Germinal center (tissue), 1 donor: ENCODE data around the gene NASP.
"Not testable (repeated sequence)": the region's sequence is repeated elsewhere in the genome, so short reads cannot be mapped to it uniquely, and the experiment has no call there.

Experiments used
- DNase-seq: peaks from one replicate; pipeline ENCODE4 v3.0.0; 2012; ENCODE audit warnings: mixed read lengths, low spot score

Gene NASP

DNA sequence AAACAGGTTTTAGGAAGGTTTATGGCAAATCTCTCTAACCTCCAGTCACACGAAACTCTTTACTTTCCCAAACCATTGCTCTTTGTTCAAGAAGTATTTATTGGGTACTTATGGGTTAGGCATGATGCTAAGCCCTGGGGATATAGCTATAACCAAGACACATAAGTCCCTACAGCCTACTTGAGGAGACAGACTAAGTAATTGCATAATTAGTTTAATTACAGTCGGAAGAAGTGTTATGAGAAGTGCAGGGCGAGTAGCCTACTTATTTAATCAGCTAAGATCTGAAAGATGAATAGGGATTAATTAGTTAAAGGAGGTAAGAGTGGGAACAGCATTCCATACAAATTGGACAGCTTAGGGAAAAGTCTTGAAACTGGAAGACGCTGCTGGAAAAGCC, 13.2 kb upstream of the NASP start:
- no peak for DNase-seq

DNA sequence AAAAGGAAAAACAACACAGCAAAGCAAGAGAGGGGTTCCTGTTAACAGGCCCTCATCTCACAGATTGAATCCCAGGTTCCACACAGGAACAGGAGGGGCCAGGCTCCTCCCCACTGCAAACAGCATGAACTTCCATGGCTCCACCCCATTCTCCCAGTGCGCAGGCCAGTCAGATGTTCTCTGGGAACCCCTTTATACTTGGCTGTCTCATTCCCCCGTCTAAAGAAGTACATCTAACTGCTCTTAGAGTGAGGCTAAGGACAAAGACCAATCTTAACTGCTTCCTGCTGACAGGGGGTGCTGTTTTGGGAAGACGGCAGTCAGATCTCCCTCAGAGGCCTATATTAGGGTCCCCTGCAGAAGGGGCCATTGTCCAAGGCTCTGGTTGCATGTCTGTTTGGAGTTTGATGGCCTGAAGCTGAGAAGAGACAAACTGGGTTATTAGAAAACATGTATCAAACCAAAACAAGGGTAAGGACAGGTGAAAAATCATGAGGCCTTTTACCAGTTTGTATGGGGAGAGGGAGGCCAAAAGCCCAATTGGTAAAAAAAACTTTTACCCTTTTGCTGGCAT, 10.5 kb upstream of the NASP start:
- no peak for DNase-seq

DNA sequence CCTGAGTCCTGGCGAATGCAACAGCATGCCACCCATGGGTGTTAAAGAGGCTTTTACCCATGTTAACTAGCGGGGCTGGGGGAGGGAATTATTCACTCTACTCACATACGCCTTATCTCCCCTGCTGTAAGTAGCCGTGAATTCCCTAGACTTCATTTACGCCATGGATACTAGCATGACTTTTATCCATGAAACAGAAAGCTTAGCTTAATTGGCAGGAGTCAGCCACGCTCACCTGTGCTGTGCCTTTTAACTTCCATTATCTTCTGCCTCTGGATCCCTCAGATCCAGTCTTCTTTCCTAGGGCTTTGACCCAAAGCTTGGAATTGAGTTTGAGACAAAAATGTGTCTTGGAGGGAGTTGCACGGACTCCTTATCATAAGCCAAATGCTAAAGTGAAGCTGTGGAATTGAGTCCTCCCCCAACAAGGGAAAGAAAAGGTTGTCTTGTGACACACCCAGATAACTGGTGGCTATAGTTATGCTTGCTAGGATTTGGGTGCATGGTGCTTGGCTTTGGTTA, 9.7 kb upstream of the NASP start:
- no peak for DNase-seq

DNA sequence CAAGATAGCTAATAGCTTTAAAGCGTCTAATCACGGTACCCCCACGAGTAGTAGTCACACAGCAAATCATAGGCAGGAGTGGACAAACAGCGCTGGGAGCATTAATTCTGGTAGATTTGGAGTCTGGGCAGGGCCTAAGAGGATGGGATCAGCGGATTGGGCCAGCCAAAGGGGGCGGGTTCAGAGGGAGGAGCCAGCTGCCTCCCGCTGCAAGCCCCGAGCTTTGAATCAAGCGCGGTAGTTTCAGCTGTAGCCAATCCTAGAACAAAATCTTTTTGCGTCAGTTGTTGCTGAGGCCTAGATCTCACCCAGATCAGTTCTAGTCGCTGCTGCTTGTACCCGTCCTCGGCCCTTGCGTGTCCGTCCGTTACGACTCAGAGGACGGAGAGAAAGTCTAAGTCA, 576 bp upstream of the NASP start:
- peak; percentile 99 for DNase-seq

DNA sequence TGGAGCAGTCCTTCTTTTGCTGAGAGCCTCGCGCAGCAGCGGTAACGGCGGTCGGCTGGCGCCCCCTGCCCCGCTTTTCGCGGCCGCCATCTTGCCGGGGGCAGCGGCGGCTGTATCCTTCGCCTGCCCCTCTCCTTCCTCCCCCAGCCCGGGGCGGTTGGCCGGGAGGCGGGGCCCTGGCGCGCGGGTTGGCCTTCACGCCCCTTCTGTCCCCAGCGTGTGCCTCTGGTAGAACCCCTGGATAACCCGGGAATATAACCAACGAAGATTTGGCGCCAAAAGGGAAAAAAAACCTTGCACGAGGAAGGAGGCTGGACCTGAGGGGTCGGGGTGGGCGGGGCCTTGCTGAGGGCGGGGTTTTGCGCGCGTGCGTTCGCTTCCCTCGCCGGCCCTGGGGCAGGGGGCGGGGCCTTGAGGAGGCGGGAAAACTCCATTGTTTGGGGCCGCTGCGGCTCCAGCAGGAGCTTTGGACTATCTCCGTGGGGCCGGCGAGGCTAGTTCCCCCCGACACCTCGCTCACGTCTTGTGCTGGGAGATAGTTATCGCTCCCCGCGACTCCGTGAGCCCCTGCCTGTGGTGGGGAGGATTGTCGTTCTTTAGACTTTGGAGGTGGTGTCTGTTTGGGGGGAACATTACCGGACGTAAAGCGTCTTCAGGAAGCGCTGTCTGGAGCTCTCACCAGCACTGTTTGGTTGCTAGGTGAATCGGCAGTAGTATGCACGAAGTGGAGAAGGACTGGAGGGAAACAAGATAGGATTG, 689 bp downstream of the NASP start:
- peak; percentile 93 for DNase-seq

DNA sequence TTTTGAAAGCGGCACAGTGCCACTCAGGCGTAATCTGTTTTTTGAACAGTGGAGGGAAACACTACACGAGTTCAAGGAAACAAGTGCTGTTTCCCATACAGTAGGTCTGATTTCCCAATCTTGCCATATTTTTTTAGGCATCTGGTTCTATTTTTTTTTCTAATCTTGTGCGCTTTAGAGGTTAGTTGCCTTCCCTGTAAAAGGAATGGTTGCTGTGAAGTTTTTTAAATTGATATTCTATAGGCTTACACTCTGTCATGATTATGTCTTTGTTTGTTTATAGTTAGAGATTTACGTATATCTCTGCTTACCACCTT, 1.2 kb downstream of the NASP start:
- DNase-seq: no peak

DNA sequence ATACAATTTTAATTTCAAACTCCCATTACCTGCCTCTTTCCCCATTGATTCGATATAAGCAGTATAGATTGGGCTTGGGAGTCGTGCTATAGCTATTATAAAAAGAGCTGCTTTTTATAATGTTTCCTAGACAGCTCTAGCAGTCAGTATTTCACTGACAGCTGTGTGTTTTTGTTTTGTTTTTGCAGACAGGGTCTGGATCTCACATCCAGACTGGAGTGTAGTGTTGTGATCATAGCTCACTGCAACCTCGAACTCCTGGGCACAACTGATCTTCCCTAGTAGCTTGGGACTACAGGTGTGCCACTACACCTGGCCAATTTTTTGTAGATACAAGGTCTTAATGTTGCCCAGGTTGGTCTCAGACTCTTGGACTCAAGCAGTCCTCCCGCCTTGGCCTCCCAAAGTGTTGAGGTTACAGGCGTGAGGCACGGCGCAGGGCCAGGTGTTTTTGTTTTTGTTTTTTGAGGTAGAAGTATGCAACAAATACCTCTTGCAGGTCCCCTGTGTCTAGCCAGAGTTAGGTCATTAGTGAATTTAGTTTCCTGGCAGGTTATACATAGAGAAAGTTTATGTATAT, 1.7 kb downstream of the NASP start:
- no peak for DNase-seq

DNA sequence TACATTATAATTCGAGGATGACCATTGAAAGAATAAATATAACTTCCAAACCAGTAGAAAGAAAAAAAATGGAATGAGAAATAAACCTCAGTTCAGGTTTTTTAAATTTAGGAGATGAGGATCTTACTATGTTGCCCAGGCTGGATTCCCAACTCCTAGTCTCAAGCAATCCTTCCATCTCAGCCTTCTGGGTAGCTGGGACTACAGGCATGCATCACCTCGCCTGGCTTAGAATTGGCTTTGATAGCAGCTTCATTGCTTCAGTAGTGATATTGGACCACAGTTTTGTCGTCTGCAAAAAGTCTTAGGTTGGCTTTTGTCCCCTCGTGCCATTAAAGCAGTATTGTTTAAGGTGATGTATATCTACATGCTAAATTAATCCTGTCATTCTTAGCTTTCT, 2.9 kb downstream of the NASP start:
- DNase-seq: no peak

DNA sequence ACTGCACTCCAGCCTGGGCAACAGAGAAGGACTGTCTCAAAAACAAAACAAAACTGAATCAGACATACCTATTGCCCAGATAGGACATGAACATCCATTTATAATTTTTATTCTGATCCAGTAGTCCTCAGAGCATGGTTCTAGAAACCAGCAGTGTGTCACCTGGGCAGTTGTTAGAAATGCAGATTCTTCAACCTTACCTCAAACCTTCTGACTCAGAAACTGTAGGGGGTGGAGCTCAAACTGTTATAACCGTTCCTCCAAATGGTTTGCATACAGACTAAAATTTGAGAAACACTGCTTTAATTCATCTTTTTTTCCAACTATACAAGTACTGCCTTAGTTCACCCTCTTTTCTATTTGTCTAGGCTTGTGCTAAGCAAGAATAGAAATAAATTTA, 6.0 kb downstream of the NASP start:
- no peak for DNase-seq

DNA sequence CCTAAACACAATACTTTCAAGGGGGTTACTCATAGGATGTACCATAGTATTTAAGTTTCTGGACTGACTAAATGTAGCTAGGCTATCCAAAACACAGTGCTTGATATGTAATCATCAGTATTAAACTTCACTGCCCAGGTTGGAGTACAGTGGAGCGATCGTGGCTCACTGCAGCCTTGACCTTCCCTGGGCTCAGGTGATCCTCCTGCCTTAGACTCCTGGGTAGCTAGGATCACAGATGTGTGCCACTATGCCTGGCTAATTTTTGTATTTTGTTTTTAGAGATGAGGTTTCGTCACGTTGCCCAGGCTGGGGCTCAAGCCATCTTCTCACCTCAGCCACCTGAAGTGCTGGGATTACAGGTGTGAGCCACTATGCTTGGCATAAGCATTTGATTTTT, 10.6 kb downstream of the NASP start:
- DNase-seq: no peak

DNA sequence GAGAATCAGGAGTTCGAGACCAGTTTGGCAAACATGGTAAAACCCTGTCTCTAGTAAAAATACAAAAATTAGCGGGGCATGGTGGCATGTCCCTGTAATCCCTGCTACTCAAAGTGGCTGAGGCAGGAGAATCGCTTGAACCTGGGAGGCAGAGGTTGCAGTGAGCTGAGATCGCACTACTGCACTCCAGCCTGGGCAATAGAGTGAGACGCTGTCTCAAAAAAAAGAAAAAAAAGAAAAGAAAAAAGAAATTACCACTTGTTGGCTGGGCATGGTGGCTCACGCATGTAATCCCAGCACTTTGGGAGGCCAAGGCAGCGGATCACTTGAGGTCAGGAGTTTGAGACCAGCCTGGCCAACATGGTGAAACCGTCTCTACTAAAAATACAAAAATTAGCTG, 12.9 kb downstream of the NASP start:
- DNase-seq: not testable (repeated sequence)

DNA sequence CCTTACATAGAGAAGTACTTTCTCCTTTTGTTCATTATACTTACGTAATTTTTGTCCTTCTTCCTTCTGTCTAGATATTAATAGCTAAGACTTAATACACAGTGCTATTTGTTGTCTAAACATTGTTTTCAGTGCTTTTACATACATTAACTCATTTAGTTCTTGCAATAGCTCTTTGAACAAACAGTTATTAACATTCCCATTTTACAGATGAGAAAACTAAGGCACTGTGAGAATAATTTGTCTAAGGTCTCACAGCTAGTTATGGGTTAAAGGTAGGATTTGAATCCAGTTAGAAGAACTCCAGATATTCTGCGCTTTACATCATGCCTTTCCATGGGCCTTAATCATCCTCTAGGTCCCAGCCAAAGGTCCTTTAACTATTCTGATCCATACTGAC, 20.4 kb downstream of the NASP start:
- no peak for DNase-seq

DNA sequence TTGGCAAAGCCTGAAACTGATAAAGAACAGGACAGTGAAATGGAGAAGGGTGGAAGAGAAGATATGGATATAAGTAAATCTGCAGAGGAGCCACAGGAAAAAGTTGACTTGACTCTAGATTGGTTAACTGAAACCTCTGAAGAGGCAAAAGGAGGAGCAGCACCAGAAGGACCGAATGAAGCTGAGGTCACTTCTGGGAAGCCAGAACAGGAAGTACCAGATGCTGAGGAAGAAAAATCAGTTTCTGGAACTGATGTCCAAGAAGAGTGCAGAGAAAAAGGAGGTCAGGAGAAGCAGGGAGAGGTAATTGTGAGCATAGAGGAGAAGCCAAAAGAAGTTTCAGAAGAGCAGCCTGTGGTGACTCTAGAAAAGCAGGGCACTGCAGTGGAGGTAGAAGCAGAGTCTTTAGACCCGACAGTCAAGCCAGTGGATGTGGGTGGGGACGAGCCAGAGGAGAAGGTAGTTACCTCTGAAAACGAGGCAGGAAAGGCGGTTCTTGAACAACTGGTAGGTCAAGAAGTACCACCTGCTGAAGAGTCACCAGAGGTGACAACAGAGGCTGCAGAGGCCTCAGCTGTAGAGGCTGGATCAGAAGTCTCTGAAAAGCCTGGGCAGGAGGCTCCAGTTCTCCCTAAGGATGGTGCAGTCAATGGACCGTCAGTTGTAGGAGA, 23.7 kb downstream of the NASP start:
- DNase-seq: no peak

DNA sequence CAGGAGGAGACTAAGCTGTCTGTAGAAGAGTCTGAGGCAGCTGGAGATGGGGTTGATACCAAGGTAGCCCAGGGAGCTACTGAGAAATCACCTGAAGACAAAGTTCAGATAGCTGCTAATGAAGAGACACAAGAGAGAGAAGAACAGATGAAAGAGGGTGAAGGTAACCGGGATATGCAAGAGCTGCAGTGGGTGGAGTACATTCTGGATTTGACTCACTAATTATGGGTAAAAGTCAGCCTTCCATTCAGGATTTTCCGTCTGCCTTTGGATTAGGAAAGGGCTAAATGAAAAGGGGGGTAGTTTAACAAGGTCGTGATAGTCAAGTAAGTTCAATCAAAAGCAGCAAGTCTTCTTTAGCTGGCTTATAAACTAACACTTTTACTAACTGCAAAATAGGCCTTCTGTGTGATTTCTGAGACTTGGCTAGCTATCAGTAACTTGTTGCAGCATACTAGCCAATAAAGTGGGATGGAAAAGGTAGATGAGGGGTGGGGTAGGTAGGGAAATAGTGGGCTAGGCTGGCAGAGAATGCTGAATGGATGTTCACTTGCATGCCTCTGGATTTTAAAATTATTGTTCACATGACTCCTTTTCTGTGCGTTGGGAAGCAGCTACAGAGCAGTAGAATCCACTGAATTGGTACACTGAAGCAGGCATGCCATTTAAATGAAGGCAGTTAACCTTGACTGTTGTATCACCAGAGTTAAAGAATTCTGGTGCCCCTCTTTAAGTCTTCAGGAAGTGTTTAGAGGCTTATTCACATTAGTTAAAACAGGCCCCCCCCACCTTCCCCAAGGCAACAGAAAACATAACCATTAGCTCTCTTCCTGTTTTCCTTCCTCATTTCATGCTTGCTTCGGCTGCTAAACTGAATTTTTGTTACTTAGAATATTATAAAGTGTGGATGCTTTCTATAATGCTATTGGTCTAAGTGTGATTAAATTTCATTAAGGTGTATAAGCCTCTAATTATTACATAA, 24.6 kb downstream of the NASP start:
- DNase-seq: peak; percentile 54

DNA sequence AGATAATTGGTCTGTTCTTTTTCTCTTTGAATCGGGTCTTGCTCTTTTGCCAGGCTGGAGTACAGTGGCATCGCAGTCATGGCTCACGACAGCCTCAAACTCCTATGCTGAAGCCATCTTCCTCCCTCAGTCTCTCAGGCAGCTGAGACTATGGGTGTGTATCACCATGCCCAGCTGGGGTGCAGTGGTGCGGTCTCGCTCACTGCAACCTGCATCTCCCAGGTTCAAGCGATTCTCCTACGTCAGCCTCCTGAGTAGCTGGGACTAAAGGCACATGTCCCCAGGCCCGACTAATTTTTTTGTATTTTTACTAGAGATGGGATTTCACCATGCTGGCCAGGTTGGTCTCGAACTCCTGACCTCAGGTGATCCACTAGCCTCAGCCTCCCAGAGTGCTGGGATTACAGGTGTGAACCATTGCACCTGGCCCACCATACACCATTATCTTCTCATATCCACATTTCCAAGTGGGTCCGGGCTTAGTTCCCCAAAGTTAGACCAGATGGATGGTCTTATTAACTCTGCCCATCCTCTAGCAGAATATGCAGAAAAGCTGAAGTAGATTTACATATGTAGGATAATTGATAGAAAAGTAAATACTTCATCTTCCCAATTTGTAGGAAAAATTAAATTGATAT, 26.9 kb downstream of the NASP start:
- no peak for DNase-seq

DNA sequence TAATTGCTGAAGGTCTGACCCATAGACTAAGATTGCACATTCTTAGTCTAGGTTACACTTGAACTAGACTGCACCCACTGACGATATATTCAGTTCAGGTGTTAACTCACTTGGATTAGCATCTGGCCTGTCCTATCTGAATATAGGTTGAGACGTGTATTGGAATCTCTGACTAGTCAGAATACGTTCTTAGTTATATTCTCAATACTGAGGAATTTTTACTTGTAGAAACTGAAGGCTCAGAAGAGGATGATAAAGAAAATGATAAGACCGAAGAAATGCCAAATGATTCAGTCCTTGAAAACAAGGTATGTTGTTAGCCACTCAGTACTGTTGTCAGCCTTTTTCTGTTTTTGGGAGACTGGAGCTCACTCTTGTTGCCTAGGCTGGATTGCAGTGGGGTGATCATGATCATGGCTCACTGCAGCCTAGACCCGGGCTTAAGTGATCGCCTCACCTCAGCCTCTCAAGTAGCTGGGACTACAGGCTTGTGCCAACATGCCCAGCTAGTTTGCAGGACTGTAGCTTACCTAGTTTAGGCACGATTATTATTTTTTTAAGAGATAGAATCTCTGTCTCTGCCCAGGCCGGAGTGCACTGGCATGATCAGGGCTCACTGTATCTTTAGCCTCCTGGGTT, 29.2 kb downstream of the NASP start:
- DNase-seq: no peak

DNA sequence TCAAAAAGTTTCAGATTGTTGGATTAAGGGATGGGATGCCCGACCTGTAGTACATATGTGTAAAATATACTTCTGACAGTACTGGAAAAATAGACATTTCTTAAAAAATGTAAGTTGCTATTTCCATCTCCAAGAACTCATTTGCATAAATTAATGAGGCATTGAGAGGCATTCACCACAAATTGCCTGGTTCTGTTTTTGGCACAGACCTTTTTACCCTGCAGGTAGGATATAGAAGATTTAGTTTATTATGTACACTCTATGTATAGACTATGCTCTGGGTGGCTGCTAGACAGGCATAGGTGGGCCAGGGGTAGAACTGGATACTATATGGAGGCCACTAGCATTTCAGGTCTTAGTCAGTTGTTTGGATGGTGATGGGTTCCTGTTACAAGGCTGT, 32.0 kb downstream of the NASP start:
- DNase-seq: peak; percentile 64

DNA sequence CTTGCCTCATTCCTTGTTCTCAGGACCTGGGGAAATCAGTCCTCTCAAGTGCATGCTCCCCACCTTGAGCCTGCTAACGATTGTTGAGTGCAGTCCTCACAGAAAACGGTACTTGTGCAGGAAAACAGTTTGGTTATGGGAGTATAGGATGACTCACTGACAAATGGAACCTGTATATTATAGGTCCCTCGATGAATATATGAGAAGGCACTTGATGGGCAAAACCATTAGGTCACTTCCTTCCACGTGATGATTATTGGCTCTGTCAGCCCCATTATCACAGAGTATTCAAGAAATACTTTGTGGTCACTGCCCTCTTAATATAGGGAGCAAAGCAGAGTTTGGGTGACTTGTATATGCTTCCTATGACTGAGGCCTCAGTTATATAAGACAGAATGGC, 33.8 kb downstream of the NASP start:
- no peak for DNase-seq

DNA sequence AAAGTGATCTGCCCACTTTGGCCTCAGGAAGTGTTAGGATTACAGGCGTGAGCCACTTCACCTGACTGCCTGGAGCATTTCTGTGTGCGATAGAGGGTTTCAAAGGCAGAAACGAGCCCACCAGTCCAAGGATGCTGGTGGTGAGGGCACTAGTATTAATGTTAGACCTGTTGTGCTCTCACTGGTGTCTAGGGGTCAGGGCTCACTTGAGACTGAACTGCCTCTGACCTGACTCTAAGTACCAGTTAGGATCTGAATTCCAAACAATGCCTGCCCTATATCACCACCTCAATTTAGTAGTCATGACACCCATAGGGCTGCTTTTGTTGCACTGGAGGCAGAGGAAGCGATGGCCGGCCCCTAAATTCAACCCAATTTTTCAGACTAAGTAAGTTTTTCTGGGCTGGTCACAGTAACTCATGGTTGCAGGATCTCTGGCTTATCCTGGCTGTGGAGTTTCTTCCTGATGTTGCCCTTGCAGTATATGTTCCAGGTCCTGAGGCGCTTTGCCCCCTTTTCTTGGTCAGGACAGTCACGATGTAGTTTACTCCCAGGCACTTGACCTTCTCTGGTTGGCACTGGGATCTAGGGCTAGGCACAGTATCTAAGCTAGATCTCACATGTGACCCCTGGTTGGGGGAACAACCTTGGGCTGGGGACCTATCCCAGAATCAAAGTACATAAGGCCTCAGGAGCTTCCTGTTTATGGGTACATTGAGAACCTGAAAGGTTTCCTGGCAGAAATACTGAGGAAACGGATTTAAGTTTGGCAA, 35.5 kb downstream of the NASP start:
- no peak for DNase-seq
